HL-60 (cell line): Measurements from ENCODE around the gene GPR153.

Experiments used
- CTCF ChIP-seq: IDR thresholded peaks from one replicate; pipeline ENCODE4 v1.5.1; 2011; ENCODE audit warnings: low read length, control low read depth, inconsistent platforms; ENCODE audit not compliant: insufficient read depth
- GABPA ChIP-seq: IDR thresholded peaks from 2 replicates; pipeline ENCODE4 v1.6.1; 2012; ENCODE audit warnings: low read depth
- SPI1 ChIP-seq: IDR thresholded peaks from 2 replicates; pipeline ENCODE4 v1.6.1; 2012; ENCODE audit warnings: low read depth, mild to moderate bottlenecking, borderline replicate concordance

- TF ChIP-seq CTCF, result no peak
- no peak for TF ChIP-seq GABPA
- no peak for TF ChIP-seq SPI1
These were observed 49.2 kb downstream of the GPR153 start for GRCh38 chr1:6211731-6212130.
